PC-3 (cell line): ENCODE measurements around the gene MSI2.

ENCODE experiments used
- EZH2 ChIP-seq: fragments of 300-600 bp; sonication (generic); IDR thresholded peaks from one replicate; pipeline ENCODE4 v1.6.1; 2017; ENCODE audit warnings: antibody characterized with exemption, mild to moderate bottlenecking, low read length; ENCODE audit not compliant: unreplicated experiment
- TF ChIP-seq, protein P1 (sequence below): fragments of 300-600 bp; sonication (generic); conservative IDR thresholded peaks from 2 replicates; pipeline ENCODE4 v1.5.1; 2017; ENCODE audit warnings: antibody characterized with exemption, low read depth, mild to moderate bottlenecking, low read length

DNA sequence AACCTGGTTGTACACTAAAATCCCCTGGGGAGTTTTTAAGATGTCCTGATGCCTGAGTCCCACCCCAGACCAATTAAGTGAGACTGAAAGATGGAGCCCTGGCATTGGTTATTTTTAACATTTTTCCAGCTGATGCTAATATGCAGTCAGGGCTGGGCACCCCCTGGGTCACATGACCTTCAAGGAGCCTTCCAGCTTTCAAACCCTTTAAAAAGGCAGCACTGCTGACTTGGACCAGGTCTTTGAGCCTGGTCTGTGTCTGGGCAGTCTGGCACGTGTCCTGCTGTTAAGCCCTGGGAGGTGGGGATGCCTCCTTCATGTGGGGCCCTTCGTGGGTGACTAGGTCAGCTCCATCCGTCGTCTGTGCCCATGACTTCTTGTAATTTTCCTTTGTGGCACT lies 286.2 kb downstream of the MSI2 start:
- TF ChIP-seq, protein P1, sequence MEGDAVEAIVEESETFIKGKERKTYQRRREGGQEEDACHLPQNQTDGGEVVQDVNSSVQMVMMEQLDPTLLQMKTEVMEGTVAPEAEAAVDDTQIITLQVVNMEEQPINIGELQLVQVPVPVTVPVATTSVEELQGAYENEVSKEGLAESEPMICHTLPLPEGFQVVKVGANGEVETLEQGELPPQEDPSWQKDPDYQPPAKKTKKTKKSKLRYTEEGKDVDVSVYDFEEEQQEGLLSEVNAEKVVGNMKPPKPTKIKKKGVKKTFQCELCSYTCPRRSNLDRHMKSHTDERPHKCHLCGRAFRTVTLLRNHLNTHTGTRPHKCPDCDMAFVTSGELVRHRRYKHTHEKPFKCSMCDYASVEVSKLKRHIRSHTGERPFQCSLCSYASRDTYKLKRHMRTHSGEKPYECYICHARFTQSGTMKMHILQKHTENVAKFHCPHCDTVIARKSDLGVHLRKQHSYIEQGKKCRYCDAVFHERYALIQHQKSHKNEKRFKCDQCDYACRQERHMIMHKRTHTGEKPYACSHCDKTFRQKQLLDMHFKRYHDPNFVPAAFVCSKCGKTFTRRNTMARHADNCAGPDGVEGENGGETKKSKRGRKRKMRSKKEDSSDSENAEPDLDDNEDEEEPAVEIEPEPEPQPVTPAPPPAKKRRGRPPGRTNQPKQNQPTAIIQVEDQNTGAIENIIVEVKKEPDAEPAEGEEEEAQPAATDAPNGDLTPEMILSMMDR, result no peak
- TF ChIP-seq EZH2, result no peak
